Measurements from ENCODE around the gene DTX3L.

Gene DTX3L

DNA sequence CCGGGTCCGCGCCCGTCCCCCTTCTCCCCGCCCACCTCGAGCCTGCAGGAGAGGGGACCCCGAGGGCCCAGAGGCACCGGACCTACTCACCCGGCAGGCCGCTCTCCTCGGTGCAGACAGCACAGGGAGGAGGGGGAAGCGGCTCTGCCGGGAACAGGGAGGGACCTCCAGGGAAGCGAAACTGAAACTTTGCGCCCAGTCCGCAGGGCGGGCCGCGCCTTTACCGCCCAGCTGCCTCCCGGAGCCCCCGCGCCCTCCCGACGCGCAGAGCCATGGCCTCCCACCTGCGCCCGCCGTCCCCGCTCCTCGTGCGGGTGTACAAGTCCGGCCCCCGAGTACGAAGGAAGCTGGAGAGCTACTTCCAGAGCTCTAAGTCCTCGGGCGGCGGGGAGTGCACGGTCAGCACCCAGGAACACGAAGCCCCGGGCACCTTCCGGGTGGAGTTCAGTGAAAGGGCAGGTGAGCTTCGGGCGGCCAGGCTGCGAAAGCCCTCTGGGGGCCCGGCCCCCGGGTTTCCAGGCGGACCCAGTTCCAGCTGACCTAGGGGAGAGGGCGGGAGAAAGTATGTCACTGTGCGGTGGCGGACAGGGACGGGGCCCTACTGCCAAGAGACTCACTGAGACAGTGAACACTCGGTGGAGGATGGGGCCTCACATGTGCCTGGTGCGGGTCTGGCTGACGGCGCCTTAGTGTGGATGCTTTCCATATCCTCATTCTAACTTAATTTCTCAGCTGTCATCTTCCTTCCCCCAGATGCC lies at the start of gene DTX3L, which contains the start of gene PARP9:
Gene DTX3L (plus strand): TSS at position 184 of the 758 bp plus-strand sequence. CDS start 89 bp downstream, at position 273.
Gene PARP9 (minus strand): TSS at position 146 of the 758 bp plus-strand sequence. CDS start 4,680 bp downstream, outside the sequence.
- peak; percentile 31 to 49 for DNase-seq (ENCODE audit: low read depth in 2 of 2)

DNA sequence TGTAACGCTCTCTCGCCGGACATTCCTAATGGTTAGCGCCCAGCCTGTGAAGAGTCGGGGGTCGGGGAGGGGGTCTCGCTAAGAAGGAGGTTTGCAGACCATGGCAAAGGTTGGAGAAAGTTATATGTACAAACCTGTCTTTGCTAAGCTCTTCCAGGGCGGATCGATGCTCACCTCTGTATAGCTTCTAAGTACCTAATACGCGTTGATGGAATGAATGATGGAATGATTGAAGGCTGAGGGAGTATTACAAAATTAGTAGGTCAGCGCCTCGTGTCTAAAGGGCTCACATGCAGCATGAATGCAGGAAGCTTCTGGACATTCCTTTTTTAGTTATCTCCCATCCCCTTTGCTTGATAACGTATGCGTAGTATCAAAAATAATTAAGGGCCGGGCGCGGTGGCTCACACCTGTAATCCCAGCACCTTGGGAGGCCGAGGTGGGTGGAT lies 49.1 kb upstream of the DTX3L start:
- no peak for DNase-seq (ENCODE audit: low read depth in 2 of 2)

DNA sequence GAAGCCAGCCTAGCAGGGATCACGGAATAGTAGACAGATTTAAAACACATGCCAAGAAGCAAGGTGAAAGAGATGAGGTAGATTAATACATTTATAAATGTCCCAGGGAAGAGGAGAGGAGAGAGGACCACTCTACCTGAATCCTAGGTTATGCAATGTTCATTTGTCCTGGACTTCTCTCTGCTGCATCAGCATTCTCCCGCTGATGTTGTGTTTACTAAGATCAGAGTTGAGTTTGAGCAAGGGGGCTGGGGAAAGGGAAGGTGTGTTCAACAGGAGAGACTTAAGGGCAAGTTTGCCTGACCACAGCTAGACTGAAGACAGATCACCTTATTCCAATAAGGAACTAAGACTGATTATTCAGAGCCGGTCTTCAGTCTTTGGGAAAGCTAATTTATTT lies 48.3 kb upstream of the DTX3L start:
- DNase-seq (ENCODE audit: low read depth in 2 of 2) = no peak

GRCh38 chr3:122516846-122517360 lies 47.2 kb upstream of the DTX3L start:
- DNase-seq (ENCODE audit: low read depth in 2 of 2) = no peak

GRCh38 chr3:122519693-122520092 lies 44.4 kb upstream of the DTX3L start:
- DNase-seq (ENCODE audit: low read depth in 2 of 2) = no peak

DNA sequence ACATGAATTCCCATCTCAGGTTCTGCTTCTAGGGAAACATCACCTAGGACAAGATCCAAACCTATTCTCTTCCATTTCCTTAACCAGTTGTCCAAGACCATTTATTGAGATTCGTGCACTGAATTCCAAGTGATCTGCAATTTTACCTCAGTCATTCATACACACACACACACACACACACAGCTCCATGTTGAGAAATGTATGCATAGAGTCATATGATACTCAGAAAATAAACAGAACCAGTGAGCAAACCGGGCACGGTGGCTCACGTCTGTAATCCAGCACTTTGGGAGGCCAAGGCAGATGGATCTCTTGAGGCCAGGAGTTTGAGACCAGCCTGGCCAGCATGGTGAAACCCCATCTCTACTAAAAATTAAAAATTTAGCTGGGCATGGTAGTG lies 43.3 kb upstream of the DTX3L start:
- no peak for DNase-seq (ENCODE audit: low read depth in 2 of 2)

DNA sequence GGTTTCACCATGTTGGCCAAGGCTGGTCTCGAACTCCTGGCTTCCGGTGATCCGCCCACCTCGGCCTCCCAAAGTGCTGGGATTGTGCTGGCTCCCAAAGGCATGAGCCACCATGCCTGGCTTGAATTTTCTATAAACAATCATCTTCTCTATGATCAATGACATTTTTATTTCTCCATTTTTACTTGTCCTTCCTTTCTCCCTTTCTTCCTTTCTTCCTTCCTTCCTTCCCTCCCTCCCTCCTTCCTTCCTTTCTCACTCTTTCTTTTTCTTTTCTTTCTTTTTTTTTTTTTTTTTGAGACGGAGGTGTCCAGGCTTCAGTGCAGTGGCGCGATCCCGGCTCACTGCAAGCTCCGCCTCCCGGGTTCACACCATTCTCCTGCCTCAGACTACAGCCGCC lies 40.8 kb upstream of the DTX3L start:
- DNase-seq (ENCODE audit: low read depth in 2 of 2) = no peak

DNA sequence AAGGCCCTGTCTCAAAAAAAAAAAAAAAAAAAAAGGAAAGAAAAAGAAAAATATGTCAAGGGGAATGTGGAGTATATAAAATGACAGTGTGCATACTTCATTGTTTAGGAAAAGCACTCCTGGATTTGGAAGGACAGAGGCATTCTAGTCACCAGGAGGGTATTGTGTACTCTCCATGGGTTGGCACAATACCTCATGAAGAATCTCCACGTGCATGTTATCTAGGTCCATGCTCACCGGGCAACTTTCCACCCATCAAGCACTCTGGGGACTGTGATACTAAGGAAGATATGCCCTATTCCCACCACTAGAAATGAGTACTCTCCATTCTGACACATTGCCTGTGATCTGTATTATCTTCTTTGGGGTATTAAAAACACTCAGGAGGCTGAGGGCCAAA lies 34.0 kb upstream of the DTX3L start:
- no peak for DNase-seq (ENCODE audit: low read depth in 2 of 2)

DNA sequence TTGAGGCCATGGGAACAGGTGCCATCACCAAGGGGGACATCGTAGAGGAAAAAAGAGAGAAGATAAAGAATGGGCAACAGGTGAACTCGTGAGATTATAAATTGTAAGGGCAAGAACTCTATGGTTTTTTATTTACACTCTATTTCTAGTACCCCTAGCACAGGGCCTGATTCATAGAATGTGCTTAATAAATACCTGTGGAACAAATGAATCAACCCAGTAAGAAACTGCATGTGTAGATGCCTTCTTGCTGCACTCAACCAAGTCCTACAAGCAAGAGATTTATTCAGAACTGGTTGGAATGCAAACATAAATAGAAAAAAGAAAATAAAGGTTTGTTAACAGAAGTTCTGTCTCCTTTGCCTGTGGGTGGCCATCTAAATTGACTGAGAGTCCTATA lies 30.7 kb upstream of the DTX3L start:
- DNase-seq (ENCODE audit: low read depth in 2 of 2) = no peak

- no peak for DNase-seq (ENCODE audit: low read depth in 2 of 2)
Observed at GRCh38 chr3:122533931-122534334, 30.2 kb upstream of the DTX3L start.

DNA sequence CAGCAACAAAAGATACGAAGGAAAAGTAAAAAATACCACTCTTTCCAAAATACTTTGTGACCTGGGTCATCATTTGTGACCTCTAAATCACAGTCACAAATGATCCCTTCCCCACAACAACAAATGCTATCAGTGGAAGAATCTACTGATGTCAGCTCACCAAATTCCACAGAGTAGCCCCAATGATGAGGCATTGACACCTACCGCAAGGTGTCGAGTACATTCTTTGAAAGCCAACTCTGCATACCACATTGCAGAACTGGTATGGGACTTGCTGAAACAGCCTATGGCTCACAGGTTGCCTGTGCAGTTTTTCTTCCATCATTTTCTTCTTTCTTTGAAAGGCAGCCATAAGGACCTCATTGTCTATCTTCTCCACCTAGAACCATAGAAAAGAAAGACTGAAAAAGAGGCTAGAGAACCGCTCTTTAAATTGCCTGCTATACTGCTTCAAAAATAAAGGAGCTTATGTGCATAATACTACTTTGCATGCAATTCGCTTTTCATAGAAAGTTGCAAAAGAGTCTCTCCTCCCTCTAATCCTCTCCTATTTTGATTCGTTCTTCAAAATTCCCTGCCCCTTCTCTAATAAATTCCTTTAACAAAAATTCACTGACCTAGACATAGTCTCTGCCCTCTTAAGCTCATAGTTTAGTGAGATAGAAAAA lies 28.0 kb upstream of the DTX3L start:
- no peak for DNase-seq (ENCODE audit: low read depth in 2 of 2)

GRCh38 chr3:122536632-122537001 lies 27.5 kb upstream of the DTX3L start:
- no peak for DNase-seq (ENCODE audit: low read depth in 2 of 2)

DNA sequence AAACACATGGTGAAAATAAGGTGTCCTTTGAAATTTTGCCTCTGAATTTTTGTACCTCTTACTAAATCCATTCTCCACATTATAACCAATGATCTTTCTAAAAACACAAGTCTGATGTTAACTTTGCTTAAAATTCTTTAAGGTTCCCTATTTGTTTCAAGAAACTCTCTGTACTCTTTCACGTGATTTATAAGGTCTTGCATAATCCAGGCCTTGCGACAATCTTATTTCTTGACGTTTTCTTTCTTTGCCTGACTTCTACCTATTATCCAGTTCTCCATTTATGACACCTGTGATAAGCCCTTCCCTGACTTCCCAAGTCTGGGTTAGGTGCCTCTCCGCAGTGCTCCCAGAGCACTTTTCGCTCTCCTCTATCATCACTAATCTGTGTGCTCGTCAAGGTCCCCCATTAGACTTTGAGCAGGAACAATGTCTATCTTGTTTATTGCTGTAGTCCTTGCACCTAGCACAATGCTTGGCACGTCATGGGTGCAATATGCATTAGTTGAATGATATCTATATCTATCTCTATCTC lies 25.1 kb upstream of the DTX3L start:
- no peak for DNase-seq (ENCODE audit: low read depth in 2 of 2)

- no peak for DNase-seq (ENCODE audit: low read depth in 2 of 2)
Observed at GRCh38 chr3:122546151-122546550, 18.0 kb upstream of the DTX3L start.

GRCh38 chr3:122548076-122548475 lies 16.1 kb upstream of the DTX3L start:
- no peak for DNase-seq (ENCODE audit: low read depth in 2 of 2)

DNA sequence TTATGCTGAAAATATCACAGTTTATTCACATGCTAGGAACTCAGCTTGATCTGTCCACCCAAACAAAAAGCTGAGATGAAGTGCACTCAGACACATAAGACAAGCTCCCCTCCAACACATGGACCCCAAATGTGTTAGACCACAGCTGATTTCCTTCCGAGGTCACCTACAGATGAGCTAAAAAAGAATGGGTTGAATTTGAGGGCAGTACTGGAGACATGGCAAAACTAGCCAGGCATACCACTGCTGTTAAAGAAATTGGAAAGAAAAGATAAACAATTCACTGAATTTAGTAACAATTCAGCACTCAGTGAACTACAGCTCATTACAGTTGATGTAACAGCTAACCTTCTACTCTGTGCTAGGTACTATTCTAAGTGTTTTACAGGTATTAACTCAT lies 15.5 kb upstream of the DTX3L start:
- DNase-seq (ENCODE audit: low read depth in 2 of 2) = no peak

GRCh38 chr3:122553171-122553570 lies 11.0 kb upstream of the DTX3L start:
- no peak for DNase-seq (ENCODE audit: low read depth in 2 of 2)

DNA sequence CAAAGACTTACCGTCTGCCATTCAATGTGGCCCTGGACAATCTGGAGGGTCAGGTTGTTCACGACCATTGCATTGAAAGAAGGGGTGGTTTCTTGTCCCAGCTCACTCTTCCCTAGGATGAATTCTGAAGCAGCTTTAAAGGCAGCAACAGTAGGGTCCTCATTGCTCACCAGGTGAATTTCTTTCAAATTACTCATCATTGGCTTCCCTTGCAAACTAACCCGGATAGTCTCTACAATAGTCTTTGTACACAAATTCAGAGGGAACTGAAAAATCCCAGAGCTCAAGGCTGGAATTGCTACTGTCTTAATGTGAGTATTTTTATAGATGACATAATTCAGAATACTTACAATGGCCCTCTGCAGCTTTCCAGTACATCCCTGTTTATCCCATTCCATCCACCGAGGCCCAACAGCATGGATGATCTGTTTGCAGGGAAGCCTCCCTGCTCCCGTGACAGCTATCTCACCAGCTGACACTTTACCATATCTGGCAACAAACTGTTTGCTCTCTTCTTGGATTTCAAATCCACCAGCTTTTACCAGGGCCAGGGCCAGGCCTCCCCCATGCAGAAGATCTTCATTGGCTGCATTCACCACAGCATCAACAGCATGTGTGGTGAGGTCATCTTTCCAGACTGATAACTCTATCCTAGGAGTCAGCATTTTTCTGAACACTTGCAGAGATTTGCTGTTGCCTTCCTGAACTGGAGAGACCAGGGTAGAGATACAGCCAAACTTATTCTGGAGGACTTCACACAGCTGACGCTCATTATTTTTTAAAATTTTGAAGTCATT lies 8.7 kb upstream of the DTX3L start:
- no peak for DNase-seq (ENCODE audit: low read depth in 2 of 2)

DNA sequence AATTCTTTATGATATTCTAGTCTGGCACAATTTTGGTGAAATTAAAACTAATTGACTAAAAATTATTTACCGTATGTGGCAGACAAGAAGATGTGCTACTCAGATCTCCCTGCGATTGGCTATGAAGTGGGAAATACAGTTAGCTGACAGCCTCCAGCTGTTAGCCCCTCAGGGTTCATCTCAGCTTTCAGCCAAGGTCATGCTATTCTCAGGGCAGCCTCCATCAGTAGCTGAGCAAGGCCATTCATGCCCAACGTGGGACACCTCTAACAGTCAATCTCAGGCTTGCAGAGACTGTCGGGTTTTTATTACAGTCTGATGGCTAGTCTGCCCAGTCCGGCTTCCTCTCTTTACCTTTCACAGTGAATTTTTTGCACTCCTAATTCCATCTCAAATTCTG lies 6.8 kb upstream of the DTX3L start:
- DNase-seq (ENCODE audit: low read depth in 2 of 2) = no peak

DNA sequence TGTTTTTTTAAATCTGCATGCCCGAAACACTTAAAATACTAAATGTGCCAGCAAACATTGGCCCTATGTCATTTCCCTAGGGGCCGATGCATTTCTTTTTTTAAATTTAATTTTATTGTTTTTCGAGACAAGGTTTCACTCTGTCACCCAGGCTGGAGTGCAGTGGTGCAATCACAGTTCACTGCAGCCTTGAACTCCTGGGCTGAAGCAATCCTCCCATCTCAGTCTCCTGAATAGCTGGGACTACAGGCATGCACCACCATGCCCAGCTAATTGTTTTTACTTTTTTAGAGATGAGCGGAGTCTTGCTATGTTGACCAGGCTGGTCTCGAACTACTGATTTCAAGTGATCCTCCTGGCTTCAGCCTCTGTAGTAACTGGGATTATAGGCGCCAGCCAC lies 5.5 kb upstream of the DTX3L start:
- no peak for DNase-seq (ENCODE audit: low read depth in 2 of 2)

- DNase-seq (ENCODE audit: low read depth in 2 of 2) = no peak
Observed at GRCh38 chr3:122559906-122560305, 4.2 kb upstream of the DTX3L start.

- DNase-seq (ENCODE audit: low read depth in 2 of 2) = peak in 1 of 2 donors; percentile 30
Observed at GRCh38 chr3:122560680-122561079, 3.5 kb upstream of the DTX3L start.

Measured in stimulated activated CD4-positive, alpha-beta T cell treated with anti-CD3 and anti-CD28 coated beads, Interleukin-1b, Interleukin-23, amount 100 ng/mL, for 1 hour (primary cell).